HuH-7.5 (cell line): ENCODE data around the gene GIPC1.
"Not testable (repeated sequence)": the region's sequence is repeated elsewhere in the genome, so short reads cannot be mapped to it uniquely, and the experiment has no call there.

ENCODE experiments used
- DNase-seq: peaks from one replicate; pipeline ENCODE4 v3.0.0; 2011; ENCODE audit warnings: low spot score

The GIPC1 gene

DNA sequence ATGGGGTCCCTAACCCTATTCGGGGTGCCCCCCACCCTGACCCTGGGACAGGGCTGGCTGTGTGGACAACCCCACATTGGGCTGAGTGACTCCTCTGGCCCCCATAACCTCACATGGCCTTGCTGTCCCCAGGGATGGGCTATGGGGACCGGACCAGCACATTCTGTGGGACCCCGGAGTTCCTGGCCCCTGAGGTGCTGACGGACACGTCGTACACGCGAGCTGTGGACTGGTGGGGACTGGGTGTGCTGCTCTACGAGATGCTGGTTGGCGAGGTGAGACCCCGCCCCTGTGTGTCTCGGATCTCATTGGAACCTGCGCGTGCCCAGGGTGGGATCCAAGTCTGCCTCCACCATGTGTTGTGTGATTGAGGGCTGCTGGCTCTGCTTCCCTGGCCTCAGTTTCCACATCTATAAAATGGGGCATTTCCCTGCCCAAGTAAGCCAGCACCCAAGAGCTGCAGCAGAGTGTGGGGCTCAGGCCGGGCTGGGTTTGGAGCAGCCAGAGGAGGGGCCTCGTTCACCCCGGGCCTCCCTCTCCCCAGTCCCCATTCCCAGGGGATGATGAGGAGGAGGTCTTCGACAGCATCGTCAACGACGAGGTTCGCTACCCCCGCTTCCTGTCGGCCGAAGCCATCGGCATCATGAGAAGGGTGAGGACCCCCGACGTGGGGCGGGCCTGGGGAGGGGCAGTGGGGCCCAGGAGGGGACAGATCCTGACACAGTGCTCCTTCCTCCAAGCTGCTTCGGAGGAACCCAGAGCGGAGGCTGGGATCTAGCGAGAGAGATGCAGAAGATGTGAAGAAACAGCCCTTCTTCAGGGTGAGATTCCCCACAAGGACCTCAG is 25.7 kb downstream of the GIPC1 start:
- no peak for DNase-seq

DNA sequence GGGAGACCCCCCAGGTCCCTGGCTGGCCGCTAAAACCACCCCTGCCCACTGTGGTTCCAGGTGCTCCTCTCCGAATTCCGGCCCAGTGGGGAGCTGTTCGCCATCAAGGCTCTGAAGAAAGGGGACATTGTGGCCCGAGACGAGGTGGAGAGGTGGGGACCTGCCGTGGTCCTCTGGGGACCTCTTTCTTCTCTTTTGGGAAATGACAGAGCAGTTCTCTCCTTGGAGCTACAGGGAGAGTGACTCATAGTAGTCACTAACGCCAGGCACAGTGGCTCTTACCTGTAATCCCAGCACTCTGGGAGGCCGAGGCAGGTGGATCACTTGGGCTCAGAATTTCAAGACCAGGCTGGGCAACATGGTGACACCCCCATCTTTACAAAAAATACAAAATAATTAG is 28.1 kb downstream of the GIPC1 start:
- DNase-seq, result no peak

DNA sequence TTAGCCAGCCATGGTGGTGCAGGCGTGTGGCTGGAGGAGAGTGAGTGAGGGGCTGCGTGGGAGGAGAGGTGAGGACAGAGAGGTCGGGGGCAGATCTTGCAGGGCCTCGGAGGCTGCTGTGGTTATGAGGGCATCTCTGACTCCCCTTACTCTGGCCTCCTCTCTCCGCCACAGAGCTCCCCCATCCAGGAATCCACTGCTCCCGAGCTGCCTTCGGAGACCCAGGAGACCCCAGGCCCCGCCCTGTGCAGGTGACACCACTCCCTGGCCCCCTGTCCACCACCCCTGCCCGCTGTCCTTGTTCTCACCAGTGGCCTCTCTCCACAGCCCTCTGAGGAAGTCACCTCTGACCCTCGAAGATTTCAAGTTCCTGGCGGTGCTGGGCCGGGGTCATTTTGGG is 28.5 kb downstream of the GIPC1 start:
- DNase-seq, result no peak

DNA sequence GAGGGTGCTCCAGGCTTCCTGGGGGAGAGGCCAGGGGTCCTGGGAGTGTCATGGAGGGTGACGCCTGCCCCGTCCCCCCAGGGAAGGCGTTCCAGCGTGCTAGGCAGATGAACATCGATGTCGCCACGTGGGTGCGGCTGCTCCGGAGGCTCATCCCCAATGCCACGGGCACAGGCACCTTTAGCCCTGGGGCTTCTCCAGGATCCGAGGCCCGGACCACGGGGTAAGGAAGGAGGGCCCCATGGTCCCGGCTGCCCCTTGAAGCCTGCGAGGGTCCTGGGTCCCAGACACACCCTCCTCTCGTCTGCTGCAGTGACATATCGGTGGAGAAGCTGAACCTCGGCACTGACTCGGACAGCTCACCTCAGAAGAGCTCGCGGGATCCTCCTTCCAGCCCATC is 32.2 kb downstream of the GIPC1 start:
- DNase-seq, result no peak

DNA sequence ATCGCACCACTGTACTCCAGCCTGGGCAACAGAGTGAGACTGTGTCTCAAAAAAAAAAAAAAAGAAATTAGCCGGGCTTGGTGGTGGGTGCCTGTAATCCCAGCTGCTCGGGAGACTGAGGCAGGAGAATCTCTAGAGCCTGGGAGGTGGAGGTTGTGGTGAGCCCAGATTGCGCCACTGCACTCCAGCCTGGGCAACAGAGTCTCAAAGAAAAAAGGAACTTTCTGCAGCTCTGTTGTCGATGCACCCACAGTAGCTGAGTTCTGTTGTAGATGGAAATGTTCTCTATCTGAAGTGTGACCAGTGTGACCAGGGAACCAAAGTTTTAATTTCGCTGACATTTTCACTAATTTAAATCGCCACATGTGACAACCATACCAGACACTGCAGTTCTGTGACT is 33.5 kb downstream of the GIPC1 start:
- DNase-seq, result not testable (repeated sequence)

DNA sequence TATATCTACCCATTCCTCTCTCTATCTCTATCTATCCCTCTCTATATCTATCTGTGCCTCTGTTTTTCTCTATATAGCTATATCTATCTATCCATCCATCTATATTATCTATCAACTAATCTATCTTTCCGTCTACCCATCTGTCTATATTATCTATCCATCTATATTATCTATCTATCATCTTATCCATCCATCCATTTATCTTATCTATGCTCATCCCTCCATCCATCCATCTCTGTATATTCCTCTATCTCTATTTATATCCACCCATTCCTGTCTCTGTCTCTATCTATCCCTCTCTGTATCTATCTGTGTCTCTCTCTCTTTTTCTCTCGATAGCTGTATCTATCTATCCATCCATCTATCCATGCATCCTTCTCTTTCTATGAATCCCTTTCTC is 35.0 kb downstream of the GIPC1 start:
- DNase-seq, result no peak

DNA sequence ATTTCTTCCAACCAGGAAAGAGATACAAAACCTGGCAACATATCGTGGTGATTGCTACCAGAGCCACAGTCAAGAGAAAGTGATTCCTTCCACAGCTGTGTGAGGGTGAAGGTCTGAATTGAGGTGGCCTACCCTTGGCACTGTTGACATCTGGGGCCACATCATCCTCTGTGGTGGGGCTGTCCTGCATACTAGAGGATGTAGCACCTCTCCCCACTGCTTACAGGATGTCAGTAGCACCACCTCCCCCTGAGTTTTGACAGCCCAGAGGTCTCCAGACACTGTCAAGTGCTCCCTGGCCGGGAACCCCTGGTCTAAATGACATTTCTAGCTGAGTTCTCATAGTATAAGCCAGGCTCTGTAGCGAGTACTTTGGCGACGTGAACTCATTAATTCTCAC is 36.2 kb downstream of the GIPC1 start:
- no peak for DNase-seq

DNA sequence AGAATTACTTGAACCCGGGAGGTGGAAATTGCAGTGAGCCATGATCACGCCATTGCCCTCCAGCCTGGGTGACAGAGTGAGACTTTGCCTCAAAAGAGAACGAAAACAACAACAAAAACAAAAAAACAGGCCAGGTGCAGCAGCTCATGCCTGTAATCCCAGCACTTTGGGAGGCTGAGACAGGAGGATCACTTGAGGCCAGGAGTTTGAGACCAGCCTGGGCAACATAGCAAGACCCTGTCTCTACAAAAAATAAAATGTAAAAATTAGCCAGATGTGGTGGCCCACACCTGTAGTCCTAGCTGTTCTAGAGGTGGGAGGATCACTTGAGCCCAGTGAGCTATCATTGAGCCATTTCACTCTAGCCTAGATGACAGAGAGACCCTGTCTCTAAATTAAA is 43.6 kb downstream of the GIPC1 start:
- not testable (repeated sequence) for DNase-seq

DNA sequence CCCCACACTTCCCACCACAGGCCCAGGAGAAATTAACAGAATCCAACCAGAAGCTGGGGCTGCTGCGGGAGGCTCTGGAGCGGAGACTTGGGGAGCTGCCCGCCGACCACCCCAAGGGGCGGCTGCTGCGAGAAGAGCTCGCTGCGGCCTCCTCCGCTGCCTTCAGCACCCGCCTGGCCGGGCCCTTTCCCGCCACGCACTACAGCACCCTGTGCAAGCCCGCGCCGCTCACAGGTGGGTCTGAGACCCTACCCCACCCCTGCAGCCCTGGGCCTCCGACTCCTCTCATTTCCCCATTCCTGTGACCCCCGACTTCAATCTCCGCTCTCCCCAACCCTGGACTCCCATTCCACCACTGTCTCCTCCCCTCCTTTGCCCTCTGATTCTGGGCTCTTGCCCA is 45.1 kb downstream of the GIPC1 start:
- DNase-seq, result no peak

DNA sequence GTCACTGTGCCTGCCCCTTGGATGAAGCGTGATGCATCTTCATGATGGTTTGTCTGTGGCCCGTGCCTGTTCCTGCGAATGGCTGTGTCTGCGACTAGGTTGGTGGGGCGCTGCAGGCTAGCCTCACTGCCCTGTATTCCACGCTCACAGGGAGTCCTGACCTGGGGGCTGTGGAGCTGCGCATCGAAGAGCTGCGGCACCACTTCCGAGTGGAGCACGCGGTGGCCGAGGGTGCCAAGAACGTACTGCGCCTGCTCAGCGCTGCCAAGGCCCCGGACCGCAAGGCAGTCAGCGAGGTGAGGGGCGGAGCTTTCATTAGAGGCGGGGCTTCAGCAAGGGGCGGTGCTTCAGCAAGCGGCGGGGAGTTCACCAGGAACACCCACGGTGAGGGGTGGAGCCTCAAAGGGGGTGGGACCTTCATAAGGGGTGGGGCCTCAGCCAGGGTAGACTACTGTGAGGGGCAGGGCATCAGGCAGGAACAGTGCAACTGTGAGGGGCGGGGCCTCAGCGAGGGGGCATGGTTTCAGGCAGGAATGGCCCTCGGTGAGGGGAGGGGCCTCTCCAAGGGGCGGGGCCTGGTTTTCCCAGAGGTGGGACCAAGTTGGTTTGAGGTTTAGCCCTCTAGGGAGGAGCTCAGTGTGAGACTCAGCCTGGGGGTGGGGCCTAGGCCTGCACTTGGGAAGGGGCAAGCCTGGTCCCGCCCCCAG is 45.6 kb downstream of the GIPC1 start:
- no peak for DNase-seq

DNA sequence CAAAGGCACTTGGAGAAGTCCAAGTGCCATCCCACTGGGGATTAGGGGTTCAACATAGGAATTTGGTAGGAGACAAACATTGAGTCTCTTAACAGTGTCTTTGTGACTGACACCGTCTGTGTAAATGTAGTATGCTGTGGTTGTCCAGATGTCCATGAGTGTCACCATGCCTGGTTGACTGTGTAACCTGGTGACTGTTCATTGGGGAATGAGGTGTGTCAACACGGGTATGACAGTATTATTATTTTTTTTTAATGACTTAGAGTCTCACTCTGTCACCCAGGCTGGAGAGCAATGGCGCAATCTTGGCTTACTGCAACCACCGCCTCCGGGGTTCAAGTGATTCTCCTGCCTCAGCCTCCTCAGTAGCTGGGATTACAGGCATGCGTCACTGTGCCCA is 46.6 kb downstream of the GIPC1 start:
- DNase-seq, result no peak

DNA sequence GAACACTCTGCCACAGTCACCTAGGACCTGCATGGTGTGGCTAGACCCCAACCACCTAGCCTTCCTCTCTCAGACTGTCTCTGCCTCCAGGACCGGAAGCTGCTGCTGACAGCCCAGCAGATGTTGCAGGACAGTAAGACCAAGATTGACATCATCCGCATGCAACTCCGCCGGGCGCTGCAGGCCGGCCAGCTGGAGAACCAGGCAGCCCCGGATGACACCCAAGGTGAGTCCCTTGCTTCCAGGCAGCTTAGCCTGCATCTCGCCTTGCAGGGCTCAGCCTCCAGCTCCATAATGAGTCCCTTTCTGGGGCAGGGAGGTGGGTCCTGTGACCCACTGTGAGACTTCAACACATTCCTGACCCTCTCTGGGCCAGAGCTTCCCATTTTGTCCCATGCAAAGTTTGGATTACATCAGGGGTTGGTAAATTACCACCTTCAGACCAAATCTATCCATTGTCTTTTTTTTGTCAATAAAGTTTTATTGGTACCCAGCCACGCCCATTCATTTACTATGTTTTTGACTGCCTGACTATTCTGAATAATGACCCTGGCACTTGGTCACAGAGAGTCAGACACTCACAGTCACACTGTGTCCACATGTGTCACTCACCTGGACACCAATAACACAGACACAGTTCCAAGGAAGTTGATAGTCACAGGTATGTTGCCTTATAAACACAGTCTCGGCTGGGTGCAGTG is 49.4 kb downstream of the GIPC1 start:
- no peak for DNase-seq

DNA sequence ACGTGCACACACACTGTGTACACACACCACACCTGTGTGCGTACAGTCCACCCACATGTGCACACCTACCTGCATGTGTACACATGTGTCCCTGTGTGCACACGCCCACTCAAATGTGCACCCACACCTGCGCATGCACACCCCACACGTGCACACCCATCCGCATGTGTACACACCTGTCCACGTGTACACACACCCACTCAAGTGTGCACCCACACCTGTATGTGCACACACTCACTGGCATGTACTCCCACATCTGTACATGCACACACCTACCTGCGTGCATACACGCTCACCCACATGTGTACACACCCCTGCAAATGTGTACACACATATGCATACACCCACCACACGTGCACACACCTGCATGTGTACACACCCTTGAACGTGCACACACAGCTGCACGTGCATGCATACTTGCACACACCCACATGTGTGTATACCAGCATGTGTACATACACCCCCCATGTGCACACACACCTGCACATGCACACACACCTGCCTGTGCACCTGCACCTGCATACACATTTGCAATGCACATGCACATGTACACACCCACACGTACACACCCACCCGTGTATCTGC is 52.2 kb downstream of the GIPC1 start:
- no peak for DNase-seq

DNA sequence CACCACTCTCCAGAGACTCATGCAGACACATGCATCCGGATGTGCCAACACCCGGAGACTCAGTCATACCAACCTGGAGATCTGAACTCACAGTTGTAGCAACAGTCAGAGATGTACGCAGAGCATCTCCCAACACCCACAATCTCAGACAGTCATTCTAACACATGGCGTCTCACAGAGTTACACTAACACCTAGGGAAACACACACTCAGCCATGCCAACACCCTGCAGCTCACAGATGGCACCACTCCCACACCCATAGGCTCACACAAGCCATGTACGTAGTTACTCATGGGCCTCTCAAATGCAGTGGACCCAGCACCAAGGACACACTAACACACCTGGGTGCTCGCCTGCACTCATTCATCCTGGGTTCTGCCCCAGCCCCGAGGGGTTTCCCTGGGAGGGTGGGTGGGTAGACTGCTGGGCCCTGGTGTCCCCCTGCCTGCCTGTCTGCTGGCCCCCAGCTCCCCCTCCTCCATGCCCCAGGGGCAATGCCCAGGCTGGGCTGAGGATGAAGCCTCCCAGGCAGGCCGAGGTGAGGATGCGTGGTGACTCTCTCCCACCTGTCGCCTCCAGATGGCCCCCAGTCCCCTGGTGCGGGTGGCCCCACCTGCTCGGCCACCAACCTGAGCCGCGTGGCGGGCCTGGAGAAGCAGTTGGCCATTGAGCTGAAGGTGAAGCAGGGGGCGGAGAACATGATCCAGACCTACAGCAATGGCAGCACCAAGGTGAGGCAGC is 52.9 kb downstream of the GIPC1 start:
- DNase-seq, result no peak

DNA sequence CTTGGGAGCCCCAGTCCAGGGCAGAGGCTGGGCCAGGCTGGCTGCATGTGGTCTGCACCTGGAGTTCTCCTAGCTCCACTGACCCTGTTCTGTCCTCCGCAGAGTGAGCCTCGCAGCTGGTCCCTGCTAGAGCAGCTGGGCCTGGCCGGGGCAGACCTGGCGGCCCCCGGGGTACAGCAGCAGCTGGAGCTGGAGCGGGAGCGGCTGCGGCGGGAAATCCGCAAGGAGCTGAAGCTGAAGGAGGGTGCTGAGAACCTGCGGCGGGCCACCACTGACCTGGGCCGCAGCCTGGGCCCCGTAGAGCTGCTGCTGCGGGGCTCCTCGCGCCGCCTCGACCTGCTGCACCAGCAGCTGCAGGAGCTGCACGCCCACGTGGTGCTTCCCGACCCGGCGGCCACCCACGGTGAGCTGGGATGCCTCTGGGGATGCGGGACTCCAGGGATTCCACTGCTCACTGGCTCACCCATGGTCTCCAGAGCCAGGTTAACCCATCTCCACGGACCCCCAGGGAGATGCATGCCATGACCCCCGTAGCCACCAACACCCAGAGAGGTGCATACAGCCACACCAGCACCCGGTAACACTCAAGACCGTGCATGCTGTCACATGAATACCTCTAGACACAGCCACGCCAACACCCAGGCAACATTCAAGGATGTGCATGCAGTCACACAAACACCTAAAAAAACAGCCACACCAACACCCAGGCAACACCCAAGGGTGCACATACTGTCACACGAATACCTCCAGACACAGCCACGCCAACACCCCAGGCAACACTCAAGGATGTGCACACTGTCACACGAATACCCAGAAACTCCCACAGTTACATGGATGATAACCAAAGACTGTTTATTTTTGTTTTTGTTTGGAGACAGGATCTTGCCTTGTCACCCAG is 54.6 kb downstream of the GIPC1 start:
- DNase-seq, result no peak

DNA sequence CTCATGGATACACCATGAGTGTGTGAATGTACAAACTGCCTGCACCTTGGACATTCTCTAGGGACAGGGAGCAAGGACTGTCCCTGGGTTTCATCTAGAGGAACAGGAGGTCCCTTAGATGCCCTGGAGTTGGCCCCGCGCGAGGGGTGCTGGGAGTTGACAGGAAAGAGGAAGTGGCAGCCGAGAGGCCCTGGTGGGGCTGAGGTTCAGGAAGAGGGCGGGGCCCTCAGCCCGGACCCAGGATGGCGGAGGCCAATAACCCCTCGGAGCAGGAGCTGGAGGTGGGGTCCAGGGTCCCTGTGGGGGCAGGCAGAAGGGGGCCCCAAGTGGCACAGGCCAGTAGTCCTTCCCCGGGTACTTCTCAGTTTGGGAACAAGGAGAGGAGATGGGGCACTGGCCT is 55.9 kb downstream of the GIPC1 start:
- DNase-seq, result no peak

DNA sequence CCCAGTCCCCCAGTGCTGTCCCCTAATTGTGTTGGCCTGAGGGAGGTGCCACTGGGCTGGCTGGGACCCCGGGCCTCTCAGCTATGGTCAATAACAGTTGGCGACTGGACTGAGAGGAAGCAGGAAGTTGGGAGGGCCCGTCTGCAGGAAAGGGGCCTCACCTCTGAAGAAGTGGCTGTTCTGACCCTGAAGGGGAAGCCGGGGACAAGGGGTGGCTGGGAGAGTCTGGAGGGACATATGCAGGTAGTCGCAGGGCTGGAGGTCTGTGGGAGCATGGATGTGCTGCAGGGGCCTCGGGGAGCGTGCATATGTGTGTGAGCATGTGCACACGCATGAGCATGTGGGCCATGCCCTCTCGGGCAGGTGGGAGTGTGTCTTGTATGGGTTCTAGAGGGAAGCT is 56.9 kb downstream of the GIPC1 start:
- DNase-seq, result no peak

DNA sequence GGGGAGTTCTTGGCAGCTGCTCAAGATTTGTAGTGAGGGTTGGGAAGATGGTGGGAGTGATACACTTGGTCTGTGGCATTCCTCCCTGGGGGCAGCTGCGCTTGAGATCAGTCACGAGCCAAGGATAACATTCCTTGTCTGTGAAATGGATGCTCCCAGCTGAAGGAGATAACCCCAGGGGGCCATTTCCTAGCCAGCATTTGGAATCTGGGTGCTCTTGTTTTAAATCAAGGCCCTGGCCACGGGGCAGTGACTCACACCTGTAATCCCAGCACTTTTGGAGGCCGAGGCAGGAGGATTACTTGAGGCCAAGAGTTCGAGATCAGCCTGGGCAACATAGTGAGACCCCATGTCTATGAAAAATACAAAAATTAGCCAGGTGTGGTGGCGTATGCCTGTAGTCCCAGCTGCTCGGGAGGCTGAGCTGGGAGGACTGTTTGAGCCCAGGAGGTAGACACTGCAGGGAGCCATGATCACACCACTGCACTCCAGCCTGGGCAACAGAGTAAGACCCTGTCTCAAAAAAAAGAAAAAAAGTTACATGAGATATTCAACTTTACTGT is 58.3 kb downstream of the GIPC1 start:
- DNase-seq, result no peak

DNA sequence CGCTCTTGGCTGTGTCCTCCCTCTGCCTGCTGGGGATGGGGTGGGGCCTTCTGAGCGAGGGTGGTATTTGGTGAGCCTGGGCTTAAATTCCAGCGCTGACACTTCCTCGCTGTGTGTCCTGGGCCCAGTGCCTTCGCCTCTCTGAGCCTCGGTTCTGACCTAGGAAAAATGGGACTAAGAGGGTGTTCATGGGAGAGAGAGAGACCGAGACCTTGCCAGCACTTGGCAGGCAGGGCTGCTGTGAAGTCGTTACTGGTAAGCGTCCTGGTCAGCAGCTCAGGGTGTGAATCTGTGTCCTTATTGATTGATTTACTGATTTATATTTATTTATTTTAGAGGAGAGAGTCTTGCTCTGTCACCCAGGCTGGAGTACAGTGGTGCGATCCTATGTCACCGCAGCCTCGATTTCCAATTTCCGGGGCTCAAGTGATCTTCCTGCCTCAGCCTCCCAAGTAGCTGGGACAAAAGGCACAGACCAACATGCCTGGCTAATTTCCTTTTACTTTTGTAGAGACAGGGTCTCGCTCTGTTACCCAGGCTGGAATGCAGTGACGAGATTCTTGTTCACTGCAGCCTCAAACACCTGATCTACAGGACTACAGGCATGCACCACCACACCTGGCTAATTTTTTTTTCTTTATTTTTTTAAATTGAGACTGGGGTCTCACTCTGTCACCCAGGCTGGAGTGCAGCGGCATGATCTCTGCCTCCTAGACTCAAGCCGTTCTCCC is 60.4 kb downstream of the GIPC1 start:
- no peak for DNase-seq
